ENCODE data around the gene OTX1.

Gene OTX1

DNA sequence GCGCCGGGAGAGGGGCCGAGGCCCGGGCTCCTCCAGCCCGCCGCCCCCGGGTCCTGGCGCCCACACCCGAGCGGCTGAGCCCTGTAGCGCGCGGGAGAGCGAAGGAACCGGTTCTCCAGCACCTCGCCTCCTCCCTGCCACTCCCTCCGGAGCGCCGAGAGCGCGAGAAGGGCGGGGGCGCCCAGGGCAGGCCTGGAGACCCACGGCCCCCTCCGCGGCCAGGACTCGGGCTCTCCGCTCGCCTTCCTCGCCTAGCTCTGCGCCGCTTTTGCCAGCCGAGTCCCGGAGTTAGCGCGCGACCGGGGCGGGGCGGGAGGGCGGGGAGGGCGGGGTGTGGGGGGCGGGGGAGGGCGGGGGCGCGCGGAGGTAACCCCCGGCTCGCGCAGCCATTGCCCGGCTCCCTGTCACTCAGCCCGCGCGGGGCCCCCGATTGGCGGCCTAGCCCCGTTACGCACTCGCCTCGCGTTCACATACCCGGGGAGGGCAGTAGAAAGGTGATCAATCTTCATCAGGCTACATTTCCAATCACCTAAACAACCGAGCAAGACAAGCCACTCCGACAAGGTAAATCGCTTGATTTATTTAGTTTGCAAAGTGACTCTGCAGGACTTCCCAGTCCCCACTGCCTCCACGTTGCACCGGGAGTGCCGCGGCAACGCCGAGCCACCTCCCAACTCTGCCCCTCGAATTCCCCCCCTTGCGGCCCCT lies at the start of gene OTX1:
OTX1 (plus strand) TSS at position 497 of the 708 bp plus-strand sequence. CDS start 2,161 bp downstream, outside the sequence.
- TF ChIP-seq CTCF (IDR thresholded peaks at IDR 0.05) (no peak), ZFX (IDR thresholded peaks at IDR 0.05; ENCODE audit: borderline replicate concordance) (no peak)
- peak within 1 kb of the TSS; percentile 91 for H3K27ac ChIP-seq

DNA sequence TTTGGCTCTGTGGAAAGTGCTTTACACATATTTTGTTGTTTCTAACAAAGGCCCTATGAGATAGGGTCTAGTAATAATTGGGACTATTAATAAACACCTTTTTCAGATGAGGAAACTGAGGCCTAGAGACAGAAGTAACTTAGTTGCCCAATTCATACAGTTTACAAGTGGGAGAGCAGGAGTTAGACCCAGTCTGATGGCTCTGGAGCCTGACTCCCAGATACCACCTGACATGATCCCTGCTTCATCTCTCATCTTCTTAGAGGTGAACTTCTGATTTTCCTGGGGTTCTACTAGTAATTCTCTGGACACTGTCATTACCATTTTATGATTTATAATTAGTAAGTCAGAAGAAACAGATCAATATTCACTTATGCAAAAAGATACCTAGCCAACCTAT lies 49.1 kb upstream of the OTX1 start:
- H3K27ac ChIP-seq, result no peak overlapping the region
- TF ChIP-seq ZFX (IDR thresholded peaks at IDR 0.05; ENCODE audit: borderline replicate concordance) (no peak), CTCF (IDR thresholded peaks at IDR 0.05) (no peak)

- no peak for TF ChIP-seq CTCF (IDR thresholded peaks at IDR 0.05)
- H3K27ac ChIP-seq, result no peak overlapping the region
These were observed 47.3 kb upstream of the OTX1 start for GRCh38 chr2:63003351-63003750.

DNA sequence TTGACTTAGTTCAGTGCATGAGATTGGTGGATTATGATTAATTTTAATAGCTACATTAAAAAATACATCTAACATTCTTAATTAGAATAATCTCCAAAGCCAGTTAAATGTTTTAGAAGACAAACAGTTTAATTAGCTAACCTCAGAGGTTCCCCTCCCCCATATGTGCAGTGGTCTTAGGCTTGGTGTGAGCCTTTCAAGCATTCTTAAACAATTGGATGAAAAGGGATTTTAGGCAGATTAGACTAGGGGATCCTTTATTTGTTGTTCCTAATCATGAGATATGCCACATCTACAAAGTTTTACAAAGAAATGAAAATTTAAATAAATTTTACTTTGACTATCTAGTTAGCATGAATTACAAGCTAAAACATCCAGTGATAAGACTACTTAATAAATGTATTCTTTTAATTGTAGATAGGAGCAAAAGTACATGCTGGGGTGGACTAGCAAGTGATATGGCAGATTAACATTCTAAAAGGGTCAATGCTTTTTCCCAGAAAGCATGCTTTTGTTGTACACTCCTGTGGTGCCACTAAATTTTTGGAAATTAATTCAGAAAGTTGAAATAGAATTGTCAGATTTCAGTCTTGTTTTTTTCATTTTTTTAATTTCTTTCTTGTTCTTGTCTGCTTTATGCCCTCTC lies 42.7 kb upstream of the OTX1 start:
- TF ChIP-seq ZFX (IDR thresholded peaks at IDR 0.05; ENCODE audit: borderline replicate concordance), result no peak
- no peak for TF ChIP-seq CTCF (IDR thresholded peaks at IDR 0.05)
- H3K27ac ChIP-seq, result no peak overlapping the region

DNA sequence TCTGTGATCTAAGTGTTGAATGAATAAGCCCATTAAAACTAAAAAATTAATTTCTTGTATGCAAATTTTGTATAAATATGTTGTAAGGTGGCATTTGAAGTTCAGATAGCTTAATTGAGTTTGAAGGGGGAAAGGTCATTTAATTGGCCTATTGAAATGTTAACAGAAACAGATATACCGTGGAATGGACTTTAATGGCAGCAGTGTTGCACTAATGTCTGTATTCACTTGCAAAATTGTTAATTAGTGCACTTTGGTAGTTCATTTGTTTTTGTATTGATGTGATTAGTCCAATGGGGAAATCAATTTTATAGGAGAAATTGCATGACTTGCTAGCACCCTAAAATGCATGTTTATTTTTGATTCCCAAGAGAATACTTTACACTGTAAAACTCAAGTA lies 41.8 kb upstream of the OTX1 start:
- TF ChIP-seq CTCF (IDR thresholded peaks at IDR 0.05) (no peak), ZFX (IDR thresholded peaks at IDR 0.05; ENCODE audit: borderline replicate concordance) (no peak)
- H3K27ac ChIP-seq, result no peak overlapping the region

- TF ChIP-seq CTCF (IDR thresholded peaks at IDR 0.05) (no peak), ZFX (IDR thresholded peaks at IDR 0.05; ENCODE audit: borderline replicate concordance) (no peak)
- H3K27ac ChIP-seq, result no peak overlapping the region
These were observed 41.1 kb upstream of the OTX1 start for GRCh38 chr2:63009490-63009889.

GRCh38 chr2:63012541-63012940 lies 38.1 kb upstream of the OTX1 start:
- no peak for TF ChIP-seq CTCF (IDR thresholded peaks at IDR 0.05)
- TF ChIP-seq ZFX (IDR thresholded peaks at IDR 0.05; ENCODE audit: borderline replicate concordance), result no peak
- H3K27ac ChIP-seq, result no peak overlapping the region
